HepG2 (cell line): Measurements from ENCODE around the gene TBCD. TPM values are rescaled to one million over a fixed set of nuclear protein-coding genes. Genes with fewer than 3 reads are reported as not detected.

Source experiments
- ARNTL ChIP-seq: sonication (generic); formaldehyde crosslinking; IDR thresholded peaks from 2 replicates; pipeline ENCODE4 v1.4.0; 2020; ENCODE audit warnings: mild to moderate bottlenecking, missing genetic modification reagents
- ATF2 ChIP-seq: sonication (generic); formaldehyde crosslinking; IDR thresholded peaks from 2 replicates; pipeline ENCODE4 v1.4.0; 2020; ENCODE audit warnings: missing genetic modification reagents
- CEBPG ChIP-seq: IDR thresholded peaks from 2 replicates; pipeline ENCODE4 v1.6.1; 2016
- FOXO1 ChIP-seq: sonication (generic); formaldehyde crosslinking; IDR thresholded peaks from 2 replicates; pipeline ENCODE4 v1.4.0; 2020; ENCODE audit warnings: missing genetic modification reagents
- KAT7 ChIP-seq: IDR thresholded peaks from 2 replicates; pipeline ENCODE4 v1.6.1; 2018; ENCODE audit warnings: borderline replicate concordance, missing compliant biosample characterization
- NFKB2 ChIP-seq: sonication (generic); formaldehyde crosslinking; IDR thresholded peaks from 2 replicates; pipeline ENCODE4 v1.4.0; 2020; ENCODE audit warnings: missing genetic modification reagents, borderline replicate concordance
- NFKBIZ ChIP-seq: IDR thresholded peaks from 2 replicates; pipeline ENCODE4 v1.6.1; 2018; ENCODE audit warnings: missing genetic modification reagents, missing compliant biosample characterization
- REPIN1 ChIP-seq: sonication (generic); formaldehyde crosslinking; IDR thresholded peaks from 2 replicates; pipeline ENCODE4 v1.8.0; 2022; ENCODE audit warnings: missing genetic modification reagents, low read depth, mild to moderate bottlenecking, borderline replicate concordance
- RERE ChIP-seq: IDR thresholded peaks from 2 replicates; pipeline ENCODE4 v1.6.1; 2016; ENCODE audit warnings: low read depth, missing genetic modification reagents, missing compliant biosample characterization
- SALL1 ChIP-seq: sonication (generic); formaldehyde crosslinking; IDR thresholded peaks from 2 replicates; pipeline ENCODE4 v1.8.0; 2022; ENCODE audit warnings: mild to moderate bottlenecking, missing genetic modification reagents
- SALL2 ChIP-seq: sonication (generic); formaldehyde crosslinking; IDR thresholded peaks from 2 replicates; pipeline ENCODE4 v1.8.1; 2023; ENCODE audit warnings: mild to moderate bottlenecking, missing genetic modification reagents, inconsistent platforms
- UBTF ChIP-seq: sonication (generic); formaldehyde crosslinking; IDR thresholded peaks from 2 replicates; pipeline ENCODE4 v1.4.0; 2020; ENCODE audit warnings: mild to moderate bottlenecking, missing genetic modification reagents
- XRCC5 ChIP-seq: fragments of 200-400 bp; formaldehyde crosslinking; optimal IDR thresholded peaks from 2 replicates; pipeline ENCODE3; 2017; ENCODE audit warnings: mild to moderate bottlenecking, low read length
- ZMAT5 ChIP-seq: sonication (generic); formaldehyde crosslinking; IDR thresholded peaks from 2 replicates; pipeline ENCODE4 v1.5.0; 2020; ENCODE audit warnings: mild to moderate bottlenecking, low read depth, missing genetic modification reagents, borderline replicate concordance
- ZNF274 ChIP-seq: sonication (generic); formaldehyde crosslinking; IDR thresholded peaks from 2 replicates; pipeline ENCODE4 v1.5.1; 2020; ENCODE audit warnings: mild to moderate bottlenecking, missing genetic modification reagents
- ZNF644 ChIP-seq: IDR thresholded peaks from 2 replicates; pipeline ENCODE4 v1.6.1; 2016; ENCODE audit warnings: low read depth
- polyA plus RNA-seq, 8 experiments: library from polyadenylated mRNA; depleted of rRNA in 3 of 8; stranded (reverse) in 7 of 8; unstranded in 1 of 8; fragments of >200 nt; fragmentation: Illumina TruSeq in 4 of 8; extraction: Trizol in 4 of 8; gene quantifications; 2 replicates each; pipeline versions ENCODE4 v1.2.1 to v1.2.3, GENCODE V29; 2011 to 2016; ENCODE audit warnings: low read depth in 4 of 8, missing spikeins in 1 of 8, mixed read lengths in 1 of 8; ENCODE audit not compliant: insufficient read depth in 1 of 8
- total RNA-seq, 5 experiments: library from RNA; depleted of rRNA; stranded (reverse); fragments of >200 nt; fragmentation: Illumina TruSeq; extraction: Trizol; gene quantifications; 2 replicates each; pipeline ENCODE4 v1.2.3, GENCODE V29; 2016; ENCODE audit warnings: low read depth in 1 of 5
- TF ChIP-seq, protein P1 (sequence below): sonication (generic); formaldehyde crosslinking; IDR thresholded peaks from 2 replicates; pipeline ENCODE4 v1.5.0; 2020; ENCODE audit warnings: mild to moderate bottlenecking, missing genetic modification reagents, moderate library complexity
- TF ChIP-seq, protein P2 (sequence below): sonication (generic); formaldehyde crosslinking; IDR thresholded peaks from 2 replicates; pipeline ENCODE4 v1.4.0; 2020; ENCODE audit warnings: missing genetic modification reagents
- TF ChIP-seq, protein P3 (sequence below): sonication (generic); formaldehyde crosslinking; IDR thresholded peaks from 2 replicates; pipeline ENCODE4 v1.8.0; 2023; ENCODE audit warnings: mild to moderate bottlenecking, missing genetic modification reagents

The TBCD gene
- total and polyA plus RNA-seq, 2 of the 13 experiments (the other 11 are each of a cell fraction or from before 2014, with no cell fraction given): 33.9 to 54.8 TPM

DNA sequence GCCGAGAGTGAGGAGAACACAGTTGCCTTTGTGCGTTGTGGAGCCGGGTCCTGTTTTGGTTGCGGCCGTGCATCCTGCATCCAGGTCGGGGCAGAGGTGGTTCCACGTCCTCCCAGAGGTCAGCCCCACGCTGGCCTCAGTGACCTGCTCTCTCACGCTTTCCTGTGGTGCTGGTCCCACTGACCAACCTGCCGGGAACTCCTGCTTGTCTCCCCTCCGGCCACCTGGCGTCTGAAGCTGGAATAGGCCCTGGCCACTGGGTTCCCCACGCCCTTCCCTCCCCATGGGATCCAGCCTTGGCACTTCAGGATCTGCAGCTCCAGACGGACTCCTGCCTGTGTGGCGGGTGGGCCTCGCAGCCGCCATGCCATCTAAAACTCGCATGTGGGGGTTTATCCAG, 173.5 kb downstream of the TBCD start (continued):
- TF ChIP-seq UBTF (CRISPR knock-in tag) (no peak), REPIN1 (no peak), NFKBIZ (no peak), CEBPG (CRISPR knock-in tag) (no peak), ARNTL (no peak), XRCC5 (peak; percentile 17), ATF2 (CRISPR knock-in tag) (no peak), SALL1 (CRISPR knock-in tag) (no peak), ZNF274 (CRISPR knock-in tag) (no peak), ZMAT5 (CRISPR knock-in tag) (no peak), NFKB2 (CRISPR knock-in tag) (0 out of 2 replicates have a peak, but pooled peaks have one; percentile 32), FOXO1 (no peak), RERE (no peak), KAT7 (CRISPR knock-in tag) (no peak), ZNF644 (CRISPR knock-in tag) (no peak), SALL2 (no peak)
- TF ChIP-seq, protein P1, sequence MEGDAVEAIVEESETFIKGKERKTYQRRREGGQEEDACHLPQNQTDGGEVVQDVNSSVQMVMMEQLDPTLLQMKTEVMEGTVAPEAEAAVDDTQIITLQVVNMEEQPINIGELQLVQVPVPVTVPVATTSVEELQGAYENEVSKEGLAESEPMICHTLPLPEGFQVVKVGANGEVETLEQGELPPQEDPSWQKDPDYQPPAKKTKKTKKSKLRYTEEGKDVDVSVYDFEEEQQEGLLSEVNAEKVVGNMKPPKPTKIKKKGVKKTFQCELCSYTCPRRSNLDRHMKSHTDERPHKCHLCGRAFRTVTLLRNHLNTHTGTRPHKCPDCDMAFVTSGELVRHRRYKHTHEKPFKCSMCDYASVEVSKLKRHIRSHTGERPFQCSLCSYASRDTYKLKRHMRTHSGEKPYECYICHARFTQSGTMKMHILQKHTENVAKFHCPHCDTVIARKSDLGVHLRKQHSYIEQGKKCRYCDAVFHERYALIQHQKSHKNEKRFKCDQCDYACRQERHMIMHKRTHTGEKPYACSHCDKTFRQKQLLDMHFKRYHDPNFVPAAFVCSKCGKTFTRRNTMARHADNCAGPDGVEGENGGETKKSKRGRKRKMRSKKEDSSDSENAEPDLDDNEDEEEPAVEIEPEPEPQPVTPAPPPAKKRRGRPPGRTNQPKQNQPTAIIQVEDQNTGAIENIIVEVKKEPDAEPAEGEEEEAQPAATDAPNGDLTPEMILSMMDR (CRISPR knock-in tag): no peak
- TF ChIP-seq, protein P2, sequence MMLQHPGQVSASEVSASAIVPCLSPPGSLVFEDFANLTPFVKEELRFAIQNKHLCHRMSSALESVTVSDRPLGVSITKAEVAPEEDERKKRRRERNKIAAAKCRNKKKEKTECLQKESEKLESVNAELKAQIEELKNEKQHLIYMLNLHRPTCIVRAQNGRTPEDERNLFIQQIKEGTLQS (CRISPR knock-in tag): no peak
- TF ChIP-seq, protein P3, sequence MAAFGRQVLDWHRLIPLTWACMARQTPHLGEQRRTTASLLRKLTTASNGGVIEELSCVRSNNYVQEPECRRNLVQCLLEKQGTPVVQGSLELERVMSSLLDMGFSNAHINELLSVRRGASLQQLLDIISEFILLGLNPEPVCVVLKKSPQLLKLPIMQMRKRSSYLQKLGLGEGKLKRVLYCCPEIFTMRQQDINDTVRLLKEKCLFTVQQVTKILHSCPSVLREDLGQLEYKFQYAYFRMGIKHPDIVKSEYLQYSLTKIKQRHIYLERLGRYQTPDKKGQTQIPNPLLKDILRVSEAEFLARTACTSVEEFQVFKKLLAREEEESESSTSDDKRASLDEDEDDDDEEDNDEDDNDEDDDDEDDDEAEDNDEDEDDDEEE (CRISPR knock-in tag): no peak
